Natural killer cell (primary cell): ENCODE data around the gene RIMBP3C. TPM values are rescaled to one million over a fixed set of nuclear protein-coding genes. Genes with fewer than 3 reads are reported as not detected.
A peak's percentile ranks its signal among the peaks of the same experiment; 100 is the strongest.
"Not testable (repeated sequence)": the region's sequence is repeated elsewhere in the genome, so short reads cannot be mapped to it uniquely, and the experiment has no call there.

Experiments
- ATAC-seq, 3 donors: fragments of 150-1000 bp in 2 of 3; fragments of 200-7000 bp in 1 of 3; cut with Tn5 transposase; 1 replicate in 1 of 3; 2 replicates in 2 of 3; pipeline ENCODE4 v1.10.0; 2021; ENCODE audit warnings: mild to moderate bottlenecking in 2 of 3, moderate library complexity in 2 of 3
- DNase-seq, 2 donors: peaks; one replicate each; pipeline versions ENCODE4 v3.0.0 to v3.0.0-alpha.2; 2013 to 2021; ENCODE audit warnings: mixed read lengths in 1 of 2
- H3K27ac ChIP-seq: one replicate; pipeline ENCODE4 v1.5.1; 2013; ENCODE audit warnings: mild to moderate bottlenecking, low read length
- H3K27me3 ChIP-seq: one replicate; pipeline ENCODE4 v1.6.1; 2013; ENCODE audit warnings: low read length; ENCODE audit not compliant: control insufficient read depth, insufficient read depth
- H3K36me3 ChIP-seq: one replicate; pipeline ENCODE4 v1.6.1; 2013; ENCODE audit warnings: low read length; ENCODE audit not compliant: control insufficient read depth, insufficient read depth
- H3K4me1 ChIP-seq: one replicate; pipeline ENCODE4 v1.6.1; 2013; ENCODE audit warnings: low read length; ENCODE audit not compliant: control insufficient read depth, insufficient read depth
- H3K4me3 ChIP-seq: one replicate; pipeline ENCODE4 v1.5.1; 2013; ENCODE audit warnings: low read length
- H3K9me3 ChIP-seq: one replicate; pipeline ENCODE4 v1.6.1; 2013; ENCODE audit warnings: low read length; ENCODE audit not compliant: control insufficient read depth, insufficient read depth
- H3K27ac Mint-ChIP-seq, 2 donors: one replicate each; pipeline ENCODE4 v1.8.0; 2022; ENCODE audit warnings: mild to moderate bottlenecking in 2 of 2, mixed read lengths in 2 of 2, moderate library complexity in 1 of 2
- H3K27me3 Mint-ChIP-seq, 2 donors: one replicate each; pipeline ENCODE4 v1.8.0; 2022; ENCODE audit warnings: low read depth in 2 of 2, mixed read lengths in 2 of 2
- H3K36me3 Mint-ChIP-seq: one replicate; pipeline ENCODE4 v1.8.0; 2022; ENCODE audit warnings: mixed read lengths
- H3K4me1 Mint-ChIP-seq, 2 donors: one replicate each; pipeline ENCODE4 v1.8.0; 2022; ENCODE audit warnings: mixed read lengths in 2 of 2
- H3K4me3 Mint-ChIP-seq: one replicate; pipeline ENCODE4 v1.8.0; 2022; ENCODE audit warnings: mild to moderate bottlenecking, moderate library complexity, mixed read lengths
- H3K9me3 Mint-ChIP-seq, 2 donors: one replicate each; pipeline ENCODE4 v1.8.0; 2022; ENCODE audit warnings: mixed read lengths in 2 of 2
- WGBS: methylation state at CpG from one replicate; pipeline ENCODE4 v1.1.7; 2013; ENCODE audit warnings: missing lambda C conversion rate; ENCODE audit not compliant: insufficient coverage; 5-methylcytosine and 5-hydroxymethylcytosine counted together
- intact Hi-C: fragments of 100-400 bp; cut with micrococcal nuclease; formaldehyde crosslinking; loops from one replicate; pipeline ENCODE4 v1.14.2; 2022
- total RNA-seq, 4 donors: library from RNA; stranded (reverse); fragments of 120-200 nt in 1 of 4; gene quantifications; one replicate each; pipeline versions ENCODE4 v1.2.3 to v1.2.4, GENCODE V29; 2013 to 2022

The RIMBP3C gene
- total RNA-seq, 3 donors from 2014 or later (not counting 1 experiment from before 2014, with no cell fraction given) = 0.35 to 1.0 (median 0.38) TPM

DNA sequence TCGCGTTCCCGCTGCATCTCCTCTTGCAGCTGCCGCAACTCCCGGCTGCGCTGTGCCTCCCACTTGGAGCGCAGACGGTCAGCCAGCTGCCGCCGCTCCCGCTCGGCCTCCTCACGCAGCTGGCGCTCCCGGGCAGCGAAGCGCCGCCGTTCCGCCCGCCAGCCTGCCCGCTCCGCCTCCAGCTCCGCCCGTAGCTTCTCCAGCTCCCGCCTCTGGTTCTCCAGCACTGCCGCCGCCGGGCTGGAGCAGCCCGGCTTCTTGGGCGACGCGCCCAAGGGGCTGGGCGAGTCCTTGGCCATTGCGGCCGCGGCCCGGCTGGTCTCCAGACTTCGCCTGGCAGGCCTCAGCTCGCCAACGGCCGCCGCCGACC is 598 bp downstream of the RIMBP3C start:
- ATAC-seq = peak in 2 of 3 donors; percentile 5 to 11
- intact Hi-C loops, H3K27ac ChIP-seq, H3K27me3 Mint-ChIP-seq, H3K27me3 ChIP-seq, H3K4me3 ChIP-seq, H3K9me3 Mint-ChIP-seq, H3K4me1 Mint-ChIP-seq, H3K4me1 ChIP-seq, H3K36me3 ChIP-seq, DNase-seq, H3K4me3 Mint-ChIP-seq, H3K36me3 Mint-ChIP-seq, H3K27ac Mint-ChIP-seq, H3K9me3 ChIP-seq: not testable (repeated sequence)
- no CpG with 5 or more reads among the region's 44 CpGs for WGBS

DNA sequence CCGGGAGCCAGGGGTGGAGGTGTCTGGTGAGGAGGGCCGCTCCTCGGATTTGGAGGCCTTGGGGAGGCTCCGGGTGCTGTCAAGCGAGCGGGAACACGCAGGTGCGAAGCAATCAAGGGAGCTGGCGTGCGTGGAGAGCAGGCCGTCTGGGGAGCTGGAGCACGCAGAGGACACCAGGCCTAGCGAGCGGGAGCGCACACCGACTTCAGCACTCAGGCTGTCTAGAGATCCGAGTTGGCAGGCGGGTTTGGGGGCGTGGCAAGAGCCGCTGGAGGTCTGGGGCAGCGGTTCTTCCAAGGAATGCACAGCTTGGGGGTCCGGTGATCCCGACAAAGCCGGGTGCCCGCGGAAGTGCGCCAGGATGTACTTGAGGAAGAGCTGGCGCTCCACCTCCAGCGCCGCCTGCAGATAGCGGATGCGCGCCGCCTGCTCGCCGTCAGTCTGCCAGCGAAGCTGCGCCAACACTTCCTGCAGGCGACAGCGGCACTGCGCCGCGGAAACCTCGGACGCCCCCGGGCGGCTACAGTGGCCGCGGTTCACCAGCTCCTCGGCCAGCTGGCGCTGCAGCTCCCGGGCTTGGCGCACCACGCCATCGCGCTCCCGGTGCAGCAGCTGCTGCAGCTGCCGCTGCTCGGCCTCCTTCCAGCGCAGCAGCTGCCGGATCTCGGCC is 1.1 kb downstream of the RIMBP3C start:
- H3K9me3 ChIP-seq, H3K27ac ChIP-seq, H3K27me3 Mint-ChIP-seq, H3K36me3 ChIP-seq, DNase-seq, H3K36me3 Mint-ChIP-seq, H3K4me1 ChIP-seq, H3K27ac Mint-ChIP-seq, H3K4me3 ChIP-seq, H3K27me3 ChIP-seq, intact Hi-C loops, H3K4me1 Mint-ChIP-seq, H3K9me3 Mint-ChIP-seq, H3K4me3 Mint-ChIP-seq: not testable (repeated sequence)
- ATAC-seq = peak; percentile 71 to 81 (median 78)
- no CpG with 5 or more reads among the region's 62 CpGs for WGBS

DNA sequence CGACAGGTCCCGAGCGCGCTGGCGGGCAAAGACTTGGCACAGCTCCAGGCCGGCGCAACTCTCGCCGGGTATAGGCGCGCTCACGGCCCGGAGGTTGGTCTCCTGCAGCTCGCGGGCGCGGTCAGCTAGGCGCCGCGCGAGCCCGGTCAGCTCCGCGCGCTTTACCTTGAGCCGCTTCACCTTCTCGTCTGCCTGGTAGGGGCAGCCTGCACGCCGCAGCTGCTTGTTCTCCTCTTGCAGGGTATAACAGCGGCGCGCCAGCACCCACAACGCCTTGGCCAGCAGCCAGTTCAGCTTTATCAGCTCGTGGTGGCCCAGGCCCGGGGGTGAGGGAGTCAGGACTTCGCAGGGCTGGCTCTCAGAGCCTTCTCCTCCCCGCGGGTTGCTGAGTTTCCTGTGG is 1.7 kb downstream of the RIMBP3C start:
- H3K4me1 Mint-ChIP-seq, H3K9me3 ChIP-seq, H3K36me3 ChIP-seq, H3K36me3 Mint-ChIP-seq, H3K27me3 Mint-ChIP-seq, H3K4me1 ChIP-seq, DNase-seq, H3K4me3 Mint-ChIP-seq, H3K4me3 ChIP-seq, H3K9me3 Mint-ChIP-seq, H3K27me3 ChIP-seq, intact Hi-C loops, H3K27ac ChIP-seq, H3K27ac Mint-ChIP-seq: not testable (repeated sequence)
- ATAC-seq = peak; percentile 52 to 69 (median 65)
- WGBS = no CpG with 5 or more reads among the region's 38 CpGs

DNA sequence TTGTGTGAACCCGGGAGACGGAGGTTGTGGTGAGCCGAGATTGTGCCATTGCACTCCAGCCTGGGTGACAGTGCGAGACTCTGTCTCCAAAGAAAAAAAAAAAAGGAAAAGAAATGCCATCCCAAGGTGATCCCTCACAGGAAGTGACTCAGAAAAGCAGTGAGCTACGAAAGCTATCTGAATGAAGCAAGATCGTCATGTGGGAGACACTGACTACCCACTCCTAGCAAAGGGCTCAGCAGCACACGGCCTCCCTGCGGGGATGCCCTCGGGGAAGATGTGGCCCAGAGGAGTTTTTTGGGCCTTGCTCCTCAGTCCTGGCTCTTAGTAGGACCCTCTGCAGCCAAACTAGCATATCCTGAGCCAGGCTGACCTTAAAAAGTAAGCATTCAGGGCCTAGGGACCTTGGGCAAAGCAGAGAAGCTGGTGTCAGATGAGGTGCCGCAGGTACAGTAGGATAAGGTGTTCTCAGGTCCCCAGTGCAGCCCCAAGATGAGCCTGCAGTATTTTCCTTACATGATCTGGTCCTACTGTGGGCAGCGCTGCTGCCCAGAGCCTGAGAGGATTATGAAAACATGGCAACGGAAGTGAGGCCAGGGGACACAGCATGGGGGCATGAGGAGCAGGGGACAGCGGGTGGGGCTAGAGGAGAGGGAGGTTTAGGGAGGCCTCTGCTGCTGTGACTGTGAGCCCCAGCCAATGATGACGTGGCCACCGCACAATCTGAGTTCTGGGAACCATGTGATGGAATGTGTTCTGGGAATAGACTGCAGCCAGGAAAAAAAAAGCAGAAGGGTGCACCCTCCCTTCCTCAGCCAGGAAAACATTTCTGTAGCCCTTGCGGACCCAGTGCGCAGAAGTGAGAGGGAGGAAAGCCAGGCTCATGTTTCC is 6.6 kb downstream of the RIMBP3C start:
- H3K27ac ChIP-seq, ATAC-seq, H3K4me1 ChIP-seq, H3K4me1 Mint-ChIP-seq, H3K36me3 ChIP-seq, H3K27me3 ChIP-seq, H3K27ac Mint-ChIP-seq, H3K4me3 ChIP-seq, H3K36me3 Mint-ChIP-seq, intact Hi-C loops, DNase-seq, H3K4me3 Mint-ChIP-seq, H3K9me3 Mint-ChIP-seq, H3K9me3 ChIP-seq, H3K27me3 Mint-ChIP-seq: not testable (repeated sequence)
- WGBS = 100% methylated on average over 1 of the region's 17 CpGs

DNA sequence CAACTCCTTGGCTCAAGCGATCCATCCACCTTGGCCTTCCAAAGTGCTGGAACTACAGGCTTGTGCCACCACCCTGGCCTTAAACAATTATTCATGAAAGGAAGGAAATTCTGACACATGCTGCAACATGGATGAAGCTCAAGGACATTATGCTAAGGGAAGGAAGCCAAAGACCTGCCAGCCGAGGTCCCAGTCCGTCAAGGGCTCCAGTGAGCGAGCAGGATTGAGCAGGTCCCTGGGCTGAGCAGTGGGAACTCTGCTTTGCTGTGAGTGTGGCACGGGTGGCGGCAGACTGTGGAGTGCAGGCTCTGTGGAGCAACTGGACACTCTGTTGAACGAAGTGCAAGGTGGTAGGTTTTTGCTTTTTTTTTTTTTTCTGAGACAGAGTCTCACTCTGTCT is 11.4 kb downstream of the RIMBP3C start:
- H3K4me3 ChIP-seq, H3K9me3 Mint-ChIP-seq: not testable (repeated sequence)

DNA sequence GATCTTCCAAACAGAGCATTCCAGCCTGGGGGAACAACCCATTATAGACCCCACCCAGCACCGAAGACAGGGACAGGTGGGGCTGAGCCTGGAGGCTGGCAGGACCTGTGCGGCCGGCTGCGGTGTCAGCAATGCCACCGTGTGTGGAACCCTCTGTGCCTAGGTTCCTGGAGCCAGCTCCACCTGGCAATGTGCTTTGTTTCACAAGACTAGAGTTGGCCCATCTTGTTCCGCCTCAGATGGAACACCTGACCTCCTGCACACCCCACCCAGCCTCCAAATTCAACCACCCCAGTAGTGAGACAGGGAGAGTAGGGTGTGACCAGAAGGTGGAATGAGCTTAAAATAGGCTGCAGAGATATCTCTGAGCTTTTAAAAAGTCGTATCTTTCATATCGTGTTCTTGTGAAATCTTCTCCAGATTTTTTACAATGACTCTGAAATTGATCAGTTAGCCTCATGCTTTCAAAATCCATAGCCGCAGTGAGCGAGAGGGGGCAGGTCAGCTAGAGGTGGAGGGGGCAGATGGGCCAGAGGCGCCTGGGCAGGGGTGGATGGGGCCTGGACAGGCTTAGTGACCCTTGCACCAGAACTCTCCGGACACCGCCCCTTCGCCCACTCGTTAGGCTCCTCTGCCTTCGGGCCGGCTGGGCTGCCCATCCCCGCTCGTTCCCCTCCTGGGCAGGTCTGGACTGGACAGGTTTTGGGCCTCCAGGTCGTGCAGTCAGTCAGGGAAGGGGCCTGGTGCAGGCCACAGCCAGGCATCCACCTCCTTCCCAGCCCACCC is 18.2 kb downstream of the RIMBP3C start:
- no CpG with 5 or more reads among the region's 20 CpGs for whole genome bisulfite sequencing
- intact Hi-C loops = not testable (repeated sequence)

More for the DNA sequence above, 11.4 kb downstream of the RIMBP3C start:
- H3K27ac ChIP-seq, ATAC-seq, H3K36me3 Mint-ChIP-seq, DNase-seq, H3K4me1 Mint-ChIP-seq, H3K27me3 ChIP-seq, H3K27ac Mint-ChIP-seq, H3K4me1 ChIP-seq, H3K4me3 Mint-ChIP-seq, H3K9me3 ChIP-seq, H3K36me3 ChIP-seq, intact Hi-C loops, H3K27me3 Mint-ChIP-seq: not testable (repeated sequence)
- WGBS = no CpG with 5 or more reads among the region's 7 CpGs

DNA sequence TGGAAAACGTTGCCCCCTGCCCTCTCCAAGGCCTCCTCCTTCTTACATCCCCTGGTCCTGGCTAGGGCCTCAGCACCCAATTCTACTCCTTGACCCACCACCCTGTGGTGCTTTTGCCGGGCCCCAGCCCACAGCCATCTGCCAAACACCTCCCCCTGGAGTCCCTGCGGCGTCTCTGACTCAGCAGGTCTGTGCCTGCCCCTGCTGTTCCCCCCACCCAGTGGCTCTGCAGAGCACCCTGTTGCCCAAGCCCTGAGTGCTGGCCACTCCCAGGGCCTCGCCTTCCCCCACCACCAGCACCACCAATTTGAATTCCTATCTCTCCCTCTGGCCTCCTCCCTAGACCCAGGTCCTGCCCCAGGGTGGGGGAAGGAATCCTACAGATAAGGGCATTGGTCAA is 19.7 kb downstream of the RIMBP3C start:
- WGBS = no CpG with 5 or more reads among the region's 5 CpGs
- ATAC-seq, H3K4me1 Mint-ChIP-seq: not testable (repeated sequence)

More for the DNA sequence above, 18.2 kb downstream of the RIMBP3C start:
- not testable (repeated sequence) for H3K27ac ChIP-seq, DNase-seq, H3K4me1 ChIP-seq, H3K9me3 Mint-ChIP-seq, H3K4me3 Mint-ChIP-seq, H3K9me3 ChIP-seq, H3K27me3 Mint-ChIP-seq, H3K27me3 ChIP-seq, H3K4me1 Mint-ChIP-seq, H3K4me3 ChIP-seq, ATAC-seq, H3K36me3 ChIP-seq, H3K36me3 Mint-ChIP-seq, H3K27ac Mint-ChIP-seq

More for the DNA sequence above, 19.7 kb downstream of the RIMBP3C start:
- H3K4me3 Mint-ChIP-seq, DNase-seq, intact Hi-C loops, H3K27me3 Mint-ChIP-seq, H3K36me3 ChIP-seq, H3K9me3 ChIP-seq, H3K36me3 Mint-ChIP-seq, H3K27ac Mint-ChIP-seq, H3K4me3 ChIP-seq, H3K27ac ChIP-seq, H3K27me3 ChIP-seq, H3K4me1 ChIP-seq, H3K9me3 Mint-ChIP-seq: not testable (repeated sequence)
